ENCODE measurements around the gene PMS2. TPM values are rescaled to one million over a fixed set of nuclear protein-coding genes. Genes with fewer than 3 reads are reported as not detected.
"Not testable (repeated sequence)": the region's sequence is repeated elsewhere in the genome, so short reads cannot be mapped to it uniquely, and the experiment has no call there.

PMS2 gene
- total RNA-seq (ENCODE audit: unreplicated experiment) = 24.3 TPM
- long read RNA-seq, partial matches to known transcripts = 3 of 9 reads
- long read RNA-seq, other reads (novel, unspliced or antisense) = 3 of 9 reads

- peak within 1 kb of the TSS; percentile 82 for H3K27ac Mint-ChIP-seq (ENCODE audit: unreplicated experiment)
- TF ChIP-seq CTCF (IDR thresholded peaks at IDR 0.05; ENCODE audit: partially characterized antibody, unreplicated experiment) = no peak
- peaks cover 3% of the 10 kb centered on the region for H3K4me1 Mint-ChIP-seq (ENCODE audit: low read depth, unreplicated experiment)
- H3K9me3 Mint-ChIP-seq (ENCODE audit: unreplicated experiment) = no peaks in the 10 kb centered on the region
- peak within 1 kb of the TSS; percentile 84 for H3K4me3 Mint-ChIP-seq (ENCODE audit: unreplicated experiment)
- DNase-seq = peak; percentile 97
- no peaks in the 10 kb centered on the region for H3K27me3 Mint-ChIP-seq (ENCODE audit: unreplicated experiment)
- no peaks in the 10 kb centered on the region for H3K36me3 Mint-ChIP-seq (ENCODE audit: unreplicated experiment)
Measured at GRCh38 chr7:6008668-6009611, at the start of gene PMS2, which contains the start of gene AIMP2. Gene PMS2 (minus strand): TSS chr7:6009049. CDS start chr7:6009019, 30 bp downstream. Gene AIMP2 (plus strand): TSS chr7:6009272. CDS start chr7:6009364, 92 bp downstream.

- DNase-seq = no peak
- Mint-ChIP-seq H3K27ac (ENCODE audit: unreplicated experiment) (peak overlapping the region; percentile 62), H3K27me3 (ENCODE audit: unreplicated experiment) (no peaks in the 10 kb centered on the region), H3K9me3 (ENCODE audit: unreplicated experiment) (peaks cover 6% of the 10 kb centered on the region), H3K36me3 (ENCODE audit: unreplicated experiment) (no peaks in the 10 kb centered on the region), H3K4me3 (ENCODE audit: unreplicated experiment) (peak overlapping the region; percentile 99), H3K4me1 (ENCODE audit: low read depth, unreplicated experiment) (peaks cover 1% of the 10 kb centered on the region)
- TF ChIP-seq CTCF (IDR thresholded peaks at IDR 0.05; ENCODE audit: partially characterized antibody, unreplicated experiment) = no peak
Measured at GRCh38 chr7:6057316-6058129, 48.7 kb upstream of the PMS2 start.

- H3K36me3 Mint-ChIP-seq (ENCODE audit: unreplicated experiment) = no peaks in the 10 kb centered on the region
- no peak overlapping the region for H3K27ac Mint-ChIP-seq (ENCODE audit: unreplicated experiment)
- H3K9me3 Mint-ChIP-seq (ENCODE audit: unreplicated experiment) = peaks cover 6% of the 10 kb centered on the region
- no peak for TF ChIP-seq CTCF (IDR thresholded peaks at IDR 0.05; ENCODE audit: partially characterized antibody, unreplicated experiment)
- no peak overlapping the region for H3K4me3 Mint-ChIP-seq (ENCODE audit: unreplicated experiment)
- no peaks in the 10 kb centered on the region for H3K27me3 Mint-ChIP-seq (ENCODE audit: unreplicated experiment)
- no peak for DNase-seq
- H3K4me1 Mint-ChIP-seq (ENCODE audit: low read depth, unreplicated experiment) = peaks cover 1% of the 10 kb centered on the region
Measured at GRCh38 chr7:6056616-6057015, 47.8 kb upstream of the PMS2 start.

- H3K9me3 Mint-ChIP-seq (ENCODE audit: unreplicated experiment); H3K4me1 Mint-ChIP-seq (ENCODE audit: low read depth, unreplicated experiment); H3K36me3 Mint-ChIP-seq (ENCODE audit: unreplicated experiment); H3K27ac Mint-ChIP-seq (ENCODE audit: unreplicated experiment); DNase-seq; H3K4me3 Mint-ChIP-seq (ENCODE audit: unreplicated experiment); H3K27me3 Mint-ChIP-seq (ENCODE audit: unreplicated experiment): not testable (repeated sequence)
Measured at GRCh38 chr7:6051185-6051584, 42.3 kb upstream of the PMS2 start.

- Mint-ChIP-seq H3K4me1 (ENCODE audit: low read depth, unreplicated experiment) (no peaks in the 10 kb centered on the region), H3K27ac (ENCODE audit: unreplicated experiment) (no peak overlapping the region), H3K27me3 (ENCODE audit: unreplicated experiment) (no peaks in the 10 kb centered on the region), H3K4me3 (ENCODE audit: unreplicated experiment) (no peak overlapping the region), H3K36me3 (ENCODE audit: unreplicated experiment) (no peaks in the 10 kb centered on the region), H3K9me3 (ENCODE audit: unreplicated experiment) (no peaks in the 10 kb centered on the region)
- no peak for TF ChIP-seq CTCF (IDR thresholded peaks at IDR 0.05; ENCODE audit: partially characterized antibody, unreplicated experiment)
- DNase-seq = no peak
Measured at GRCh38 chr7:6049780-6050179, 40.9 kb upstream of the PMS2 start.

Data from glutamatergic neuron (in vitro differentiated cells).